K562 (cell line): Measurements from ENCODE around the gene PRELID3B. TPM values are rescaled to one million over a fixed set of nuclear protein-coding genes. Genes with fewer than 3 reads are reported as not detected.

ENCODE experiments used
- ATAC-seq: fragments of 200-7000 bp; cut with Tn5 transposase; 3 replicates; pipeline ENCODE4 v1.9.1; 2020; ENCODE audit warnings: moderate library complexity
- BruUV-seq: library from RNA; stranded (reverse); fragments of 400-500 nt; replicated peaks from 2 replicates; lab custom pipeline; 2021; lab: Mats Ljungman, UMichigan
- CTCF ChIA-PET: fragments of 300-600 bp; formaldehyde crosslinking; extraction: SDS; loops from one replicate; lab custom pipeline; 2021; ENCODE audit warnings: low intra/inter-chr PET ratio; lab: Yijun Ruan, JAX
- POLR2A ChIA-PET: fragments of 300-600, 350-650 bp; sonication (Branson Sonifier 250); formaldehyde crosslinking; extraction: SDS; loops from one replicate; lab custom pipeline; 2021; ENCODE audit warnings: antibody characterized with exemption, inconsistent platforms; lab: Yijun Ruan, JAX
- DNase-seq, 4 experiments: peaks; one replicate each; pipeline versions ENCODE4 v3.0.0 to v3.0.0-alpha.2; 2011 to 2018; ENCODE audit warnings: low spot score in 3 of 4, mixed read lengths in 3 of 4; ENCODE audit errors: extremely low read depth in 1 of 4
- FAIRE-seq: peaks from 2 replicates; lab custom pipeline; 2011; peaks lifted over from hg19 to GRCh38; lab: Jason Lieb, UNC
- H2AFZ ChIP-seq: 2 replicates; pipeline ENCODE4 v1.6.0; 2011; ENCODE audit warnings: low read depth, low read length, control low read depth, inconsistent platforms
- H3K27ac ChIP-seq: fragments of 200-600 bp; 3 replicates; pipeline ENCODE4 v1.8.0; 2011; ENCODE audit warnings: low read depth, mild to moderate bottlenecking, control low read depth, inconsistent platforms, low read length, moderate library complexity, mixed read lengths; ENCODE audit errors: extremely low read depth
- H3K27me3 ChIP-seq, 2 experiments: fragments of 300-600 bp in 1 of 2; 2 replicates in 1 of 2; 3 replicates in 1 of 2; pipeline versions ENCODE4 v1.6.0 to v1.8.0; 2011; ENCODE audit warnings: inconsistent platforms in 2 of 2, low read length in 2 of 2, mild to moderate bottlenecking in 1 of 2, mixed read lengths in 1 of 2, moderate library complexity in 1 of 2; ENCODE audit not compliant: control insufficient read depth in 2 of 2, insufficient read depth in 2 of 2
- H3K36me3 ChIP-seq: fragments of 300-600 bp; 3 replicates; pipeline ENCODE4 v1.8.0; 2011; ENCODE audit warnings: mild to moderate bottlenecking, low read length, inconsistent platforms; ENCODE audit not compliant: control insufficient read depth, insufficient read depth
- H3K4me1 ChIP-seq, 2 experiments: fragments of 200-600 bp in 1 of 2; replicated peaks in 1 of 2; 2 replicates in 1 of 2; 3 replicates in 1 of 2; pipeline versions ENCODE4 v1.5.1 to v1.8.0; 2011; ENCODE audit warnings: inconsistent platforms in 2 of 2, low read length in 2 of 2, mild to moderate bottlenecking in 1 of 2, mixed read lengths in 1 of 2, moderate library complexity in 1 of 2; ENCODE audit not compliant: control insufficient read depth in 2 of 2, insufficient read depth in 2 of 2
- H3K4me2 ChIP-seq: 2 replicates; pipeline ENCODE4 v1.6.1; 2011; ENCODE audit warnings: low read length, control low read depth, inconsistent platforms, mixed read lengths; ENCODE audit not compliant: insufficient read depth
- H3K4me3 ChIP-seq: fragments of 200-600 bp; sonication (generic), shearing (Covaris generic); 2 replicates; pipeline ENCODE4 v1.5.1; 2016; ENCODE audit warnings: control low read depth, inconsistent platforms
- H3K79me2 ChIP-seq: fragments of 200-600 bp; 3 replicates; pipeline ENCODE4 v1.8.0; 2011; ENCODE audit warnings: low read length, inconsistent platforms; ENCODE audit not compliant: control insufficient read depth, insufficient read depth
- H3K9ac ChIP-seq, 2 experiments: 2 replicates each; pipeline versions ENCODE4 v1.6.0 to v1.6.1; 2011; ENCODE audit warnings: low read depth in 2 of 2, low read length in 2 of 2, control low read depth in 1 of 2, inconsistent platforms in 1 of 2, mild to moderate bottlenecking in 1 of 2, mixed read lengths in 1 of 2; ENCODE audit not compliant: insufficient read depth in 1 of 2
- H3K9me1 ChIP-seq: one replicate; pipeline ENCODE4 v1.6.0; 2011; ENCODE audit warnings: inconsistent platforms, mild to moderate bottlenecking, low read length, moderate library complexity; ENCODE audit not compliant: control insufficient read depth, insufficient read depth
- H3K9me3 ChIP-seq: replicated peaks from 2 replicates; pipeline ENCODE4 v1.5.1; 2011; ENCODE audit warnings: low read depth, low read length, inconsistent platforms; ENCODE audit not compliant: control insufficient read depth, insufficient read depth
- H4K20me1 ChIP-seq: replicated peaks from 2 replicates; pipeline ENCODE4 v1.6.1; 2011; ENCODE audit warnings: low read length, inconsistent platforms, mixed read lengths; ENCODE audit not compliant: control insufficient read depth, insufficient read depth
- FOXM1 ChIP-seq, 2 experiments: fragments of 450-650 bp in 1 of 2; sonication (generic) in 1 of 2; formaldehyde crosslinking in 1 of 2; IDR thresholded peaks; 2 replicates each; pipeline versions ENCODE4 v1.6.1 to v1.9.0; 2017 to 2022; ENCODE audit warnings: low read depth in 2 of 2, mild to moderate bottlenecking in 2 of 2, missing genetic modification reagents in 1 of 2, moderate library complexity in 1 of 2
- HOXB6 ChIP-seq: fragments of 250-450 bp; sonication (Bioruptor Pico); IDR thresholded peaks from 2 replicates; pipeline ENCODE4 v1.5.1; 2022; ENCODE audit warnings: mild to moderate bottlenecking, borderline replicate concordance
- TEAD1 ChIP-seq, 2 experiments: fragments of 450-650 bp in 1 of 2; sonication (generic) in 1 of 2; formaldehyde crosslinking; IDR thresholded peaks; 2 replicates each; pipeline versions ENCODE4 v1.4.0 to v1.8.0; 2020 to 2022; ENCODE audit warnings: mild to moderate bottlenecking in 2 of 2, missing genetic modification reagents in 1 of 2
- TGIF2 ChIP-seq: sonication (generic); formaldehyde crosslinking; IDR thresholded peaks from 2 replicates; pipeline ENCODE4 v1.8.1; 2022; ENCODE audit warnings: mild to moderate bottlenecking, missing genetic modification reagents, moderate library complexity
- ZNF175 ChIP-seq: fragments of 200-800 bp; sonication (Bioruptor generic); IDR thresholded peaks from 2 replicates; pipeline ENCODE4 v1.6.1; 2016; ENCODE audit warnings: low read depth, mild to moderate bottlenecking, missing genetic modification characterization, missing compliant biosample characterization
- ZNF224 ChIP-seq: sonication (generic); formaldehyde crosslinking; IDR thresholded peaks from 2 replicates; pipeline ENCODE4 v1.8.0; 2022; ENCODE audit warnings: mild to moderate bottlenecking, missing genetic modification reagents
- ZNF280A ChIP-seq: fragments of 450-650 bp; IDR thresholded peaks from 2 replicates; pipeline ENCODE4 v1.6.1; 2018; ENCODE audit warnings: mild to moderate bottlenecking, low read depth; ENCODE audit not compliant: partially characterized antibody
- WGBS: fragments of 100-300 bp; shearing (Covaris generic); methylation state at CpG from one replicate; pipeline ENCODE4 v1.1.6; 2016; ENCODE audit warnings: low coverage, mixed read lengths; ENCODE audit not compliant: insufficient coverage; ENCODE audit errors: missing lambda C conversion rate; 5-methylcytosine and 5-hydroxymethylcytosine counted together
- in situ Hi-C: fragments of 300-500 bp; cut with MboI; formaldehyde crosslinking; loops from 4 replicates; pipeline ENCODE4 v1.15.0; 2018; ENCODE audit warnings: inconsistent platforms, mixed read lengths
- intact Hi-C: fragments of 100-400 bp; cut with micrococcal nuclease; formaldehyde crosslinking; loops from 2 replicates; pipeline ENCODE4 v1.14.2; 2022
- polyA plus RNA-seq, 8 experiments: library from polyadenylated mRNA; depleted of rRNA in 4 of 8; stranded (reverse) in 5 of 8; unstranded in 3 of 8; fragments of >200 nt; fragmentation: Nextera tagmentation in 2 of 8; fragmentation: Illumina TruSeq in 1 of 8; extraction: Ambion mirVana in 2 of 8; extraction: Trizol in 1 of 8; gene quantifications; 2 replicates each; pipeline versions ENCODE4 v1.2.1 to v1.2.3, GENCODE V29; 2011 to 2014; ENCODE audit warnings: inconsistent platforms in 1 of 8, missing spikeins in 1 of 8
- total RNA-seq, 7 experiments: library from RNA; depleted of rRNA in 6 of 7; stranded (reverse); fragments of >200 nt in 6 of 7; fragmentation: Illumina TruSeq in 2 of 7; extraction: Trizol in 2 of 7; gene quantifications; 2 replicates each; pipeline versions ENCODE4 v1.2.1 to v1.2.3, GENCODE V29; 2011 to 2021; ENCODE audit warnings: low replicate concordance in 1 of 7
- TF ChIP-seq, protein P1 (sequence below), 2 experiments: fragments of 450-650 bp in 1 of 2; sonication (generic) in 1 of 2; formaldehyde crosslinking in 1 of 2; IDR thresholded peaks; 2 replicates each; pipeline versions ENCODE4 v1.7.1 to v1.9.0; 2016 to 2022; ENCODE audit warnings: inconsistent platforms in 1 of 2, mild to moderate bottlenecking in 1 of 2, missing genetic modification reagents in 1 of 2

The PRELID3B gene
- total and polyA plus RNA-seq, 9 of the 15 experiments (the other 6 are each of a cell fraction or from before 2014, with no cell fraction given), result 77.0 to 186 (median 101) TPM

GRCh38 chr20:59007665-59008511 lies 34.7 kb downstream of the PRELID3B start:
- POLR2A ChIA-PET, result interaction anchor here (1.0 to 4.4 kb wide), 7 partner anchors 9 to 25 kb away, joined by 3 to 25 read pairs (median 6); partner anchors contain the start of genes ATP5F1E and TUBB1
- H3K4me1 ChIP-seq, result peaks cover 59 to 89% of the 10 kb centered on the region in 2 experiments
- intact Hi-C loops (no loop called here), in situ Hi-C loops (no loop called here)
- 42% methylated on average over 22 of the region's 24 CpGs for WGBS
- DNase-seq (peak in 3 of 4 experiments; percentile 39 to 55 (median 53)), ATAC-seq (peak; percentile 2; the same call in 1 of the 3 replicates), FAIRE-seq (no peak)
- TSS peak; percentile 85 for BruUV-seq
- peak overlapping the region; percentile 90 for H3K27ac ChIP-seq
- peak overlapping the region; percentile 66 for H3K4me3 ChIP-seq
- H3K27me3 ChIP-seq, result no peaks in the 10 kb centered on the region
- H3K4me2 ChIP-seq, result peak overlapping the region; percentile 87
- peaks cover 41% of the 10 kb centered on the region for H3K79me2 ChIP-seq
- no peaks in the 10 kb centered on the region for H3K9me3 ChIP-seq
- peak overlapping the region; percentile 91 to 99 for H3K9ac ChIP-seq
- H2AFZ ChIP-seq, result peak overlapping the region; percentile 66
- H3K9me1 ChIP-seq, result peaks cover 6% of the 10 kb centered on the region
- H3K36me3 ChIP-seq, result peaks cover 28% of the 10 kb centered on the region; the same call in 2 of the 3 replicates
- CTCF ChIA-PET, result no interaction called here
- H4K20me1 ChIP-seq, result no peaks in the 10 kb centered on the region; the same call in 1 of the 2 replicates
- TF ChIP-seq ZNF175 (CRISPR knock-in tag), result no peak
- TF ChIP-seq TGIF2 (CRISPR knock-in tag), result no peak
- no peak for TF ChIP-seq HOXB6 (CRISPR knock-in tag)
- TF ChIP-seq ZNF280A, result no peak
- TF ChIP-seq FOXM1 (IDR thresholded peaks at IDR 0.05; ENCODE audit: low read depth), result peak; percentile 75; the same call in 1 of the 2 replicates
- TF ChIP-seq FOXM1 (CRISPR knock-in tag; IDR thresholded peaks at IDR 0.05; ENCODE audit: low read depth), result no peak
- TF ChIP-seq TEAD1 (CRISPR knock-in tag; IDR thresholded peaks at IDR 0.05), result peak in 1 of 2 experiments; percentile 46; a peak in 1 of 4 replicates
- TF ChIP-seq, protein P1, sequence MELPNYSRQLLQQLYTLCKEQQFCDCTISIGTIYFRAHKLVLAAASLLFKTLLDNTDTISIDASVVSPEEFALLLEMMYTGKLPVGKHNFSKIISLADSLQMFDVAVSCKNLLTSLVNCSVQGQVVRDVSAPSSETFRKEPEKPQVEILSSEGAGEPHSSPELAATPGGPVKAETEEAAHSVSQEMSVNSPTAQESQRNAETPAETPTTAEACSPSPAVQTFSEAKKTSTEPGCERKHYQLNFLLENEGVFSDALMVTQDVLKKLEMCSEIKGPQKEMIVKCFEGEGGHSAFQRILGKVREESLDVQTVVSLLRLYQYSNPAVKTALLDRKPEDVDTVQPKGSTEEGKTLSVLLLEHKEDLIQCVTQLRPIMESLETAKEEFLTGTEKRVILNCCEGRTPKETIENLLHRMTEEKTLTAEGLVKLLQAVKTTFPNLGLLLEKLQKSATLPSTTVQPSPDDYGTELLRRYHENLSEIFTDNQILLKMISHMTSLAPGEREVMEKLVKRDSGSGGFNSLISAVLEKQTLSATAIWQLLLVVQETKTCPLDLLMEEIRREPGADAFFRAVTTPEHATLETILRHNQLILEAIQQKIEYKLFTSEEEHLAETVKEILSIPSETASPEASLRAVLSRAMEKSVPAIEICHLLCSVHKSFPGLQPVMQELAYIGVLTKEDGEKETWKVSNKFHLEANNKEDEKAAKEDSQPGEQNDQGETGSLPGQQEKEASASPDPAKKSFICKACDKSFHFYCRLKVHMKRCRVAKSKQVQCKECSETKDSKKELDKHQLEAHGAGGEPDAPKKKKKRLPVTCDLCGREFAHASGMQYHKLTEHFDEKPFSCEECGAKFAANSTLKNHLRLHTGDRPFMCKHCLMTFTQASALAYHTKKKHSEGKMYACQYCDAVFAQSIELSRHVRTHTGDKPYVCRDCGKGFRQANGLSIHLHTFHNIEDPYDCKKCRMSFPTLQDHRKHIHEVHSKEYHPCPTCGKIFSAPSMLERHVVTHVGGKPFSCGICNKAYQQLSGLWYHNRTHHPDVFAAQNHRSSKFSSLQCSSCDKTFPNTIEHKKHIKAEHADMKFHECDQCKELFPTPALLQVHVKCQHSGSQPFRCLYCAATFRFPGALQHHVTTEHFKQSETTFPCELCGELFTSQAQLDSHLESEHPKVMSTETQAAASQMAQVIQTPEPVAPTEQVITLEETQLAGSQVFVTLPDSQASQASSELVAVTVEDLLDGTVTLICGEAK (IDR thresholded peaks at IDR 0.05), result no peak
- TF ChIP-seq, protein P1 (CRISPR knock-in tag; IDR thresholded peaks at IDR 0.05), result no peak
- no peak for TF ChIP-seq ZNF224 (CRISPR knock-in tag)
